NCI-H1436 (cell line): Measurements from ENCODE around the gene GTPBP6.
"Not testable (repeated sequence)": the region's sequence is repeated elsewhere in the genome, so short reads cannot be mapped to it uniquely, and the experiment has no call there.

Source experiments
- DNase-seq: peaks from one replicate; lab custom pipeline; 2025; lab: John Stamatoyannopoulos, UW

Gene GTPBP6

GRCh38 chrX:335758-336155 is 17.2 kb upstream of the GTPBP6 start:
- DNase-seq, result no peak

GRCh38 chrX:334971-335757 is 16.6 kb upstream of the GTPBP6 start:
- no peak for DNase-seq

DNA sequence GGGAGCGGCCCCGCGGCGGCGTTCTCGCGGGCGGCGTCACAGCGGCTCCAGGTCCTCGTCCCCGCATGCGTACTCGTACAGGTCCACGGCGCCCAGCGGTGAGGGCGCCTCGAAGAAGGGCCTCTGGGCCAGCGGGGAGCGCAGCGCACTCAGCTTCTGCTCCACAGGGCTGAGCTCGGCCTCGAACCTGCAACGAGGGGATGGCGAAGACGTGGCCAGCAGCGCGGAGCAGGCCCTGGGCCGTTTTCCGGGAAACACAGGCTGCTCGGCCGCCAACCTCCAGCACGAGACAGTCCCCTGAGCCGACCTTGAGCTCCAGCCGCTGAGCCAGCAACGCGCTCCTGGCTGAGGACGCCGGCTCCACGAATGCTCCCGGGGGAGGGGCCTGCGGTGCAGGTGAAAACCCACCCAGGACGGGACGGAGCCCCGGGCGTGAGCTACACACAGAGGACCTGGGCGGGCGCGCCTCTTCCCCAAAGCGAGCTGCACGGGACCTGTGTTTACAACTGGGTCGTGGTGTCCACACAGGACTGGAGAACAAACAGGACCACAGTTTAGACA is 15.8 kb upstream of the GTPBP6 start:
- DNase-seq, result no peak

- DNase-seq, result no peak
These were observed 15.2 kb upstream of the GTPBP6 start for GRCh38 chrX:333611-334311.

DNA sequence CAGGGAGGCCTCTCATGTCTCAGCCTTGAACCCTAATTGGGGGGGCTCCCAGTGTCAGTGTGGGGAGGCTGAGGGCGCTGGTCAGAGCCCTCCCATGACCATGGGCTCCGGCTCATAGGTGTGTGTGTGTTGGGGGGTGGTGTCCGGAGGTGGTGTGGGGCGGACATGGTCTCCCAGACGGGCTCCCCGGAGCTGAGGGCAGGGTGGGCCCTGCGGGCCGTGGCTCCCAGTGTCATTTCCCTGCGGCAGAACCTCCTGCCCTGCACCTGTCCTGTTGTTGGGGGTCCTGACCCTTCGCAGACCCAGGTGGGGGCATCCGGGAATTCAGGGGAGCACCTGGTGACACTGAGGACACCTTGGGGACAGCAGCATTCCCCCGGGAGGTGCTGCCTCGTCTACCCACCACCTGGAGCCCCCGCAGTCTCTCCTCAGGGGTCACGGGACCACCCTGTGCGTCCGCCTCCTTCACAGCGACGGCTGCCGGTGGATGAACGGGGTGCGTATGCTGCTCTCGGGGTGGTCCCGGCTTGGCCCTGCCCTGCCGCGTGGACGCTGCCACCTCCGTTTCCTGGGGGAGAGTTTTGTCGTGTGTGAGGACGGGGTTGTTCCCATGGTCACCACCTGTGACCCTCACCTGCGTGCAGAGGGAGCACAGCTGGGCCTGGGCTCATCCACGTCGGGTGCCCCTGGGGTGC is 14.5 kb upstream of the GTPBP6 start:
- DNase-seq, result no peak

DNA sequence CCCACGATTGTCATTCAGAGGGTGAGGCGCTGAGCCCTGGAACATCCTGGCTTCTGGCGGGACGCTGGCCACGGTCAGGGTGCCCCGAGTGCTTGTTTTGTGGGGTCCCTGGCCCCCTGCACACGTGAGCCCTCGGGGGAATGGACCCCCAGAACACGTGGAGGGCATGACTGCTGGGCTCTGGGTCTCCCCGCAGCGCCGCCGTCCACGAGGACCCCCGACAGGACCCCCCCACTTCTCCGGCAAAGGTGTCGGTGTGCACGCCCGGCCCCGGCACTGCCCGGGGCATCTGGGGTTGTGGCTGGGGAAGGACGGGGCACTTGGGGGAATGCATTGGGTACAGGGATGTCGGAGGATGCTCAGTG is 13.9 kb upstream of the GTPBP6 start:
- DNase-seq, result no peak

GRCh38 chrX:331825-332495 is 13.4 kb upstream of the GTPBP6 start:
- no peak for DNase-seq

DNA sequence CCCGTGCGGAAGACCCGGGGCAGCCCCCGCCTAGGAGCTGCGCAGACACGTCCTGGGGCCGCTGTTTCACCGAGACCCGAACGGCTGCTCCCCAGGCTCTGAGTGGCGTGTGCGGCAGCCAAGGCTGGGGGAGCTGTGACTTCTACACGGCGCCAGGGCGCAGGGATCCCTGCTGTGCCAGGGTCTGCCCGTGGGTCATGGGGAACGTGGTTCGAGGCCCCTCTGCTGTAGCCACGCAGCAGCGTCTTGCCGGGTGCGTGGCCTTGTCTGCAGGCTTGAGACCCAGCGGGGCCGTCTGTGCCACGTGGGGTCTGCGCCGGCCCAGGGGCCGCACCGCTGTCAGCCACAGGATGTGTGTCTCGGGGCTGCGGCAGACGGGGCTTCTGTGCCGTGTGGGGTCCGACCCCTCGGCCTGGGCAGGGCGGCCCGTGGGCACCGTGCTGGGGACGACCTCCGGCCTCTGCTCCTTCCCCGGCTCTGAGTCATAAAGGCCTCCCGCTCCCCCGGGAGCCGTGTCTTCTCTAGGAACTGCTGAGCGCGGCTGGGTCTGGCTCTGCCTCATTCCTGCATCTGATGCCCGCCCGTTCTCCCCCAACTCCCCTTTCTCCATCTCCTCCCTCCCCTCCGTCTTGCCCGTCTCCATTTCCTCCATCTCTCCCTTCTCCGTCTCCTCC is 12.7 kb upstream of the GTPBP6 start:
- no peak for DNase-seq

DNA sequence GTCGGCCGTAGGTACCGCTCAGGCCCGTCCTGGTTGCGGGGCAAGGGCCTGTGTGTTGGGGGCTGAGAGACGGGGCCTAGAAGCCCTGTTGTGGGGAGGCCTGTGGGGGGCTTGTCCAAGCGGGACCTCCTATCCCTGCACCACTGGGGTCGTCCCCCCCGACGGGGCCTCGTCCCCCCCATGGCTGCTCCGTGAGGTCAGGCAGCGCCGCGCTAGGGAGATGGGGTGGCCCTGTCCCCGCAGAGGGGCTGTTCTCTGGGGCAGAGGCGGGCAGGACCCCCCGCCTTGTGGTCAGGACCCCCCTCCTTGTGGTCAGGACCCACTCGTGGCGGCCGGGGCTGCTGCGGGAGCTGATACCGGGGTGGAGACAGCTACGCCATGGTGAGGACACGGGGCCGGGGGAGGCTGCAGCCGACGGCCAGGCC is 12.1 kb upstream of the GTPBP6 start:
- DNase-seq, result no peak

GRCh38 chrX:330141-330725 is 11.6 kb upstream of the GTPBP6 start:
- DNase-seq, result not testable (repeated sequence)

DNA sequence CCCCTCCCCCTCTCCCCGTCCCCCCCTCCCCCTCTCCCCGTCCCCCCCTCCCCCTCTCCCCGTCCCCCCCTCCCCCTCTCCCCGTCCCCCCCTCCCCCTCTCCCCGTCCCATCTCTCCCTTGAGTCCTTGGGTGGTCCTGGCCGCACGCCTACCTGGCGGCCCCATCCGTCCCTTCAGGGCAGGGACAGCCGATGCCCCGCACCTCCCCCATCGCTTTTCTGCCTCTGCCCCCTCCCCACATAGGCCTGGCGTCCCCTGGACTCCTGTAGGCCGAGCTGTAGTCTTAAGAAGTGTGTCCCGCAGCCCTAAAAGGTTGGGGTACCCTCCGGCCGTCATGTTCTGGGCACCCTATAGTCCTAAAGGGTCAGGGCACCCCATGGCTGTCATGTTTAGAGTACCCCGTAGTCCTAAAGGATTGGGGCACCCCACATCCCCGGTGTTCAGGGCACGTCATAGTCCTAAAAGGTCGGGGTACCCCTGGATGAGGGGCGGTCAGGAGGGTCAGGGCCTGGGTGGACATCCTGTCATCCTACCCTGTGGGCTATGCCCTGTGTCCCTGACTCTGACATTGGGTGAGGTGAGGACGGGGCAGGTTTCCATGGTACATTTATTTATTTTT is 10.8 kb upstream of the GTPBP6 start:
- no peak for DNase-seq

- DNase-seq, result no peak
These were observed 9.1 kb upstream of the GTPBP6 start for GRCh38 chrX:327660-328126.

DNA sequence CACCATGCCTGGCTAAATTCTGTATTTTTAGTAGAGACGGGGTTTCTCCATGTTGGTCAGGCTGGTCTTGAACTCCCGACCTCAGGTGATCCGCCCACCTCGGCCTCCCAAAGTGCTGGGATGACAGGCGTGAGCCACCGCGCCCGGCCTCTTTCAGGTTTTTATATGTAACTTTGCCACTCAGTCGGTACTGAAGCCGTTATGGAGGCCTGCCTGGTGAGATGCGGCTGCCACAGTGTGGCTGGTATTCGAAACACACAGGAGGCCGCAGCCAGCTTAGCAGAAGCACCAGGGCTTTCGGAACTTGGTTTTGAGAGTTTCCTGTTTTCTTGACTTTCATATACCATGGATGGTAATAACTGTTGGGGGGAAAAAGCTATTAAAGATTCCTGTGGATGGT is 6.1 kb upstream of the GTPBP6 start:
- DNase-seq, result not testable (repeated sequence)

GRCh38 chrX:323721-324628 is 5.4 kb upstream of the GTPBP6 start:
- DNase-seq, result no peak

DNA sequence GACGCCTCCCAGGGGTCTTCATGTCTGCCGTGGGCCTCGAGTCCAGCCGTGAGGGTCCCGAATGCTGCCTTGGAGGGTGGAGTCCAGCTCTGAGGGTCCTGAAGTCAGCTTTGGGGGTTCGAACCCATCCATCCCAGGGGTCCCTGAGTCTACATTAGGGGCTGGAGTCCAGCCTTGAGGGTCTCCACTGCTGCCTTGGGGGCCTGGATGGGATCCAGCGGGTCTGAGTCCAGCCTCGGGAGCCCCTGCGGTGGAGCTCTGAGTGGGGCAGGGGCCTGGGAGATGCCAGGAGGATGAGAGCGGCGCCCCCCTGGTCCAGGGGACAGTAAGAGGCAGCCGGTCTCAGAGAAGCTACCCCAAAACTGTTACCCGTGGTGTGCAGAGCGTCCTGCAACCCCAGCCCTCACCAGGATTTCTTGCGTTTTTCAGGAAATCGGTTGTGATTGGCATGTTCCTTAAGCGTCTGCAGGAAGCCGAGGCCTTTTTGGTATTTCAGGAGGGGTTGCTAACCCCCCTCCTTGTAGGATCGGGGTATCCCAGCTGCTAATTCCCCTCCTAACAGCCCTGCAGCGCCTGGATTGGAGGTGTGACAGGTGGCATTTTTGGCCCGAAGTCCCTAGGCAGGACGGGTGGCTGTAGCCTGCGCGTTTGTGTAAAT is 1.7 kb upstream of the GTPBP6 start:
- DNase-seq, result no peak

- no peak for DNase-seq
These were observed 1.1 kb upstream of the GTPBP6 start for GRCh38 chrX:319579-320125.

- DNase-seq, result no peak
These were observed 393 bp downstream of the GTPBP6 start for GRCh38 chrX:318068-318738.

GRCh38 chrX:317424-318067 is 1.1 kb downstream of the GTPBP6 start:
- no peak for DNase-seq
